ENCODE data around the gene LAT. TPM values are rescaled to one million over a fixed set of nuclear protein-coding genes. Genes with fewer than 3 reads are reported as not detected.
"Not testable (repeated sequence)": the region's sequence is repeated elsewhere in the genome, so short reads cannot be mapped to it uniquely, and the experiment has no call there.

The LAT gene
- total and polyA plus RNA-seq, 7 donors = 1.4 to 26.2 (median 7.1) TPM

DNA sequence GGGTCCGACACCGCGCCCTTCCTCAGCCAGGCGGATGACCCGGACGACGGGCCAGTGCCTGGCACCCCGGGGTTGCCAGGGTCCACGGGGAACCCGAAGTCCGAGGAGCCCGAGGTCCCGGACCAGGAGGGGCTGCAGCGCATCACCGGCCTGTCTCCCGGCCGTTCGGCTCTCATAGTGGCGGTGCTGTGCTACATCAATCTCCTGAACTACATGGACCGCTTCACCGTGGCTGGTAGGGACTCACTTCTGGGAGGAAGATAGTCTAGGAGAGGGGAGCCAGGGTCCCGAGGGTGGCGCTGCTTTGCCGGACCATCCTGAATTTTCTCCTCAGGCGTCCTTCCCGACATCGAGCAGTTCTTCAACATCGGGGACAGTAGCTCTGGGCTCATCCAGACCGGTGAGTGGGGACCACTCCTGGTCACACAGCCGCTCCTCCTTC is 9.7 kb upstream of the LAT start:
- Histone ChIP-seq H3K27me3 (no peaks in the 10 kb centered on the region), H3K4me3 (peak overlapping the region; percentile 66 to 98 (median 91)), H3K27ac (peak overlapping the region; percentile 75 to 87 (median 85)), H3K4me1 (peaks cover 0 to 25% (median 16%) of the 10 kb centered on the region in 4 donors), H3K9me3 (no peaks in the 10 kb centered on the region), H3K36me3 (peaks cover 0 to 26% (median 13%) of the 10 kb centered on the region in 4 donors)
- 7% methylated on average over 30 of the region's 30 CpGs for WGBS, 2 donors
- TF ChIP-seq, protein P1, sequence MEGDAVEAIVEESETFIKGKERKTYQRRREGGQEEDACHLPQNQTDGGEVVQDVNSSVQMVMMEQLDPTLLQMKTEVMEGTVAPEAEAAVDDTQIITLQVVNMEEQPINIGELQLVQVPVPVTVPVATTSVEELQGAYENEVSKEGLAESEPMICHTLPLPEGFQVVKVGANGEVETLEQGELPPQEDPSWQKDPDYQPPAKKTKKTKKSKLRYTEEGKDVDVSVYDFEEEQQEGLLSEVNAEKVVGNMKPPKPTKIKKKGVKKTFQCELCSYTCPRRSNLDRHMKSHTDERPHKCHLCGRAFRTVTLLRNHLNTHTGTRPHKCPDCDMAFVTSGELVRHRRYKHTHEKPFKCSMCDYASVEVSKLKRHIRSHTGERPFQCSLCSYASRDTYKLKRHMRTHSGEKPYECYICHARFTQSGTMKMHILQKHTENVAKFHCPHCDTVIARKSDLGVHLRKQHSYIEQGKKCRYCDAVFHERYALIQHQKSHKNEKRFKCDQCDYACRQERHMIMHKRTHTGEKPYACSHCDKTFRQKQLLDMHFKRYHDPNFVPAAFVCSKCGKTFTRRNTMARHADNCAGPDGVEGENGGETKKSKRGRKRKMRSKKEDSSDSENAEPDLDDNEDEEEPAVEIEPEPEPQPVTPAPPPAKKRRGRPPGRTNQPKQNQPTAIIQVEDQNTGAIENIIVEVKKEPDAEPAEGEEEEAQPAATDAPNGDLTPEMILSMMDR (IDR thresholded peaks at IDR 0.05) = no peak
- TF ChIP-seq EP300 (IDR thresholded peaks at IDR 0.05) = no peak
- TF ChIP-seq POLR2A (IDR thresholded peaks at IDR 0.05) = no peak
- no peak for TF ChIP-seq POLR2AphosphoS5 (IDR thresholded peaks at IDR 0.05)
- DNase-seq = no peak
- intact Hi-C loops (cut with DNase I) = no loop called here

GRCh38 chr16:28977703-28978662 is 6.9 kb upstream of the LAT start:
- H3K4me3 ChIP-seq = no peak overlapping the region
- DNase-seq = no peak
- peaks cover 0 to 25% (median 16%) of the 10 kb centered on the region in 4 donors for H3K4me1 ChIP-seq
- H3K9me3 ChIP-seq = no peaks in the 10 kb centered on the region
- intact Hi-C loops (cut with DNase I) = no loop called here
- 72 to 86% methylated on average over 11 of the region's 11 CpGs for WGBS, 2 donors
- H3K27ac ChIP-seq = no peak overlapping the region
- H3K36me3 ChIP-seq = peaks cover 0 to 54% (median 38%) of the 10 kb centered on the region in 4 donors
- TF ChIP-seq, protein P1 (IDR thresholded peaks at IDR 0.05) = peak in 1 of 4 experiments; percentile 11
- TF ChIP-seq POLR2A (IDR thresholded peaks at IDR 0.05) = no peak
- no peaks in the 10 kb centered on the region for H3K27me3 ChIP-seq

GRCh38 chr16:28980330-28980729 is 4.5 kb upstream of the LAT start:
- intact Hi-C loops (cut with DNase I); DNase-seq; H3K27ac ChIP-seq; H3K4me3 ChIP-seq; H3K27me3 ChIP-seq; H3K9me3 ChIP-seq: not testable (repeated sequence)
- 87 to 88% methylated on average over 7 of the region's 7 CpGs for WGBS, 2 donors
- peaks cover 0 to 15% (median 8%) of the 10 kb centered on the region in 4 donors for H3K4me1 ChIP-seq
- peaks cover 0 to 77% (median 50%) of the 10 kb centered on the region in 4 donors for H3K36me3 ChIP-seq

DNA sequence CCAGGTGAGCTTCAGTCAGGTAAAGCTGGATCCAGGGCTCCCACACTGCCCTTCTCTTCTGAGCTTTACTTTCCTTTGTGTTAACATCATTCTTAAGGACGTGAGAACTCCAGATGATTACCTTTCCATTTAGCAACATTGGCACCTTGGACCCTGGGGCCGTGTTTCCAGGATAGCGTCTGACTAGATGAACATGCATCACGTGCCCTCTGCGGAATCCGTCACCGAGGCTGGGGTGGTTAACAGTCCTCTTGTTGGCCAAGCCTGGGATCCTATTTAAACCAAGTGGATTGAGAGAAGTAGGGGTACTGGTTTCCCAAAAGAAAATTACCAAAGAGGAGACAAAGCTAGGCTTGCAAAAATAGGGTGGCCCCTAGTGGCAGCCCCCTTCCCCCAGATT is 3.9 kb upstream of the LAT start:
- Histone ChIP-seq H3K27me3 (no peaks in the 10 kb centered on the region), H3K36me3 (peaks cover 0 to 83% (median 53%) of the 10 kb centered on the region in 4 donors), H3K4me1 (peaks cover 0 to 9% (median 2%) of the 10 kb centered on the region in 4 donors), H3K9me3 (no peaks in the 10 kb centered on the region), H3K4me3 (no peak overlapping the region), H3K27ac (no peak overlapping the region)
- 96 to 97% methylated on average over 7 of the region's 7 CpGs for WGBS, 2 donors
- intact Hi-C loops (cut with DNase I) = no loop called here
- TF ChIP-seq, protein P1 (IDR thresholded peaks at IDR 0.05) = no peak
- no peak for TF ChIP-seq EP300 (IDR thresholded peaks at IDR 0.05)
- DNase-seq = no peak

- intact Hi-C loops (cut with DNase I) = no loop called here
- peaks cover 0 to 89% (median 55%) of the 10 kb centered on the region in 4 donors for H3K36me3 ChIP-seq
Observed at GRCh38 chr16:28981517-28981916, 3.3 kb upstream of the LAT start.

More at GRCh38 chr16:28981517-28981916, 3.3 kb upstream of the LAT start:
- Histone ChIP-seq H3K27me3 (no peaks in the 10 kb centered on the region), H3K27ac (no peak overlapping the region), H3K4me3 (no peak overlapping the region), H3K4me1 (peaks cover 0 to 3% (median 0%) of the 10 kb centered on the region in 4 donors), H3K9me3 (no peaks in the 10 kb centered on the region)
- TF ChIP-seq POLR2A (IDR thresholded peaks at IDR 0.05) (no peak), EP300 (IDR thresholded peaks at IDR 0.05) (no peak)
- TF ChIP-seq, protein P1 (IDR thresholded peaks at IDR 0.05) = peak in 1 of 4 experiments; percentile 15
- 84 to 89% methylated on average over 12 of the region's 12 CpGs for WGBS, 2 donors
- no peak for DNase-seq
